OCI-LY3 (cell line): ENCODE results near the gene CACNG8.

Experiments
- CTCF ChIP-seq: fragments of 200-600, 300-600 bp; sonication (generic); IDR thresholded peaks from 2 replicates; pipeline ENCODE4 v1.5.1; 2014; ENCODE audit warnings: antibody characterized with exemption, low read length, low read depth
- EZH2phosphoT487 ChIP-seq: fragments of 200-600 bp; shearing (Covaris generic); IDR thresholded peaks from 2 replicates; pipeline ENCODE4 v1.6.1; 2018; ENCODE audit warnings: antibody characterized with exemption, mixed run types, low read depth

GRCh38 chr19:53960886-53961285 lies 1.9 kb upstream of the CACNG8 start:
- TF ChIP-seq CTCF = no peak
- TF ChIP-seq EZH2phosphoT487 = no peak
